HepG2 (cell line): ENCODE measurements around the gene HCAR1. TPM values are rescaled to one million over a fixed set of nuclear protein-coding genes. Genes with fewer than 3 reads are reported as not detected.

Experiments used
- ARID3A ChIP-seq: IDR thresholded peaks from 2 replicates; pipeline ENCODE4 v1.6.1; 2012; ENCODE audit warnings: low read depth, low read length, improper control_type of control experiment
- ATAD3A ChIP-seq: sonication (generic); formaldehyde crosslinking; IDR thresholded peaks from 2 replicates; pipeline ENCODE4 v1.4.0; 2020; ENCODE audit warnings: missing genetic modification reagents
- ELK4 ChIP-seq: sonication (generic); formaldehyde crosslinking; IDR thresholded peaks from 2 replicates; pipeline ENCODE4 v1.9.0; 2021; ENCODE audit warnings: missing genetic modification reagents, borderline replicate concordance
- ESRRA ChIP-seq: sonication (generic); formaldehyde crosslinking; IDR thresholded peaks from 2 replicates; pipeline ENCODE4 v1.5.1; 2020; ENCODE audit warnings: mild to moderate bottlenecking, low read depth, missing genetic modification reagents
- MEIS1 ChIP-seq: sonication (generic); formaldehyde crosslinking; IDR thresholded peaks from 2 replicates; pipeline ENCODE4 v1.9.0; 2021; ENCODE audit warnings: mild to moderate bottlenecking, missing genetic modification reagents, moderate library complexity, borderline replicate concordance
- RFX3 ChIP-seq: IDR thresholded peaks from 2 replicates; pipeline ENCODE4 v1.6.1; 2016; ENCODE audit warnings: missing biosample characterization, missing genetic modification reagents
- SP2 ChIP-seq: sonication (generic); formaldehyde crosslinking; IDR thresholded peaks from 2 replicates; pipeline ENCODE4 v1.5.1; 2020; ENCODE audit warnings: mild to moderate bottlenecking, missing genetic modification reagents
- SP5 ChIP-seq: IDR thresholded peaks from 2 replicates; pipeline ENCODE4 v1.6.1; 2016; ENCODE audit warnings: low read depth, borderline replicate concordance
- TEAD3 ChIP-seq: optimal IDR thresholded peaks from 2 replicates; pipeline ENCODE3; 2016; ENCODE audit warnings: borderline replicate concordance
- ZEB1 ChIP-seq: IDR thresholded peaks from 2 replicates; pipeline ENCODE4 v1.6.1; 2012; ENCODE audit warnings: mild to moderate bottlenecking, low read depth, inconsistent platforms; ENCODE audit not compliant: insufficient replicate concordance
- ZFP41 ChIP-seq: sonication (generic); formaldehyde crosslinking; IDR thresholded peaks from 2 replicates; pipeline ENCODE4 v1.4.0; 2020; ENCODE audit warnings: mild to moderate bottlenecking, missing genetic modification reagents, borderline replicate concordance
- ZNF17 ChIP-seq: sonication (generic); formaldehyde crosslinking; IDR thresholded peaks from 2 replicates; pipeline ENCODE4 v1.5.0; 2020; ENCODE audit warnings: mild to moderate bottlenecking, missing genetic modification reagents
- ZNF468 ChIP-seq: sonication (generic); formaldehyde crosslinking; IDR thresholded peaks from 2 replicates; pipeline ENCODE4 v1.8.0; 2022; ENCODE audit warnings: mild to moderate bottlenecking, moderate library complexity, missing genetic modification reagents
- ZNF609 ChIP-seq: sonication (generic); formaldehyde crosslinking; IDR thresholded peaks from 2 replicates; pipeline ENCODE4 v1.4.0; 2020; ENCODE audit warnings: mild to moderate bottlenecking, missing genetic modification reagents, borderline replicate concordance
- ZNF710 ChIP-seq: sonication (generic); formaldehyde crosslinking; IDR thresholded peaks from 2 replicates; pipeline ENCODE4 v1.5.0; 2020; ENCODE audit warnings: mild to moderate bottlenecking, missing genetic modification reagents, borderline replicate concordance
- ZNF788 ChIP-seq: sonication (generic); formaldehyde crosslinking; IDR thresholded peaks from 2 replicates; pipeline ENCODE4 v1.5.0; 2020; ENCODE audit warnings: mild to moderate bottlenecking, missing genetic modification reagents, borderline replicate concordance
- polyA plus RNA-seq, 8 experiments: library from polyadenylated mRNA; depleted of rRNA in 3 of 8; stranded (reverse) in 7 of 8; unstranded in 1 of 8; fragments of >200 nt; fragmentation: Illumina TruSeq in 4 of 8; extraction: Trizol in 4 of 8; gene quantifications; 2 replicates each; pipeline versions ENCODE4 v1.2.1 to v1.2.3, GENCODE V29; 2011 to 2016; ENCODE audit warnings: low read depth in 4 of 8, missing spikeins in 1 of 8, mixed read lengths in 1 of 8; ENCODE audit not compliant: insufficient read depth in 1 of 8
- total RNA-seq, 5 experiments: library from RNA; depleted of rRNA; stranded (reverse); fragments of >200 nt; fragmentation: Illumina TruSeq; extraction: Trizol; gene quantifications; 2 replicates each; pipeline ENCODE4 v1.2.3, GENCODE V29; 2016; ENCODE audit warnings: low read depth in 1 of 5

HCAR1 gene
- total and polyA plus RNA-seq, 2 of the 13 experiments (the other 11 are each of a cell fraction or from before 2014, with no cell fraction given) = 0.53 to 4.4 TPM

- no peak for TF ChIP-seq ZNF710 (CRISPR knock-in tag)
- TF ChIP-seq ARID3A = no peak; the same call in 1 of the 2 replicates
- no peak; the same call in 1 of the 2 replicates for TF ChIP-seq ZNF609
- TF ChIP-seq TEAD3 (CRISPR knock-in tag) = peak; percentile 80
- no peak for TF ChIP-seq ZNF17
- TF ChIP-seq RFX3 (CRISPR knock-in tag) = no peak
- TF ChIP-seq ZEB1 = peak; percentile 90
- TF ChIP-seq ZNF788 (CRISPR knock-in tag) = peak; percentile 91; the same call in 1 of the 2 replicates
- TF ChIP-seq ZFP41 (CRISPR knock-in tag) = no peak; the same call in 1 of the 2 replicates
- TF ChIP-seq ESRRA (CRISPR knock-in tag) = peak; percentile 64; the same call in 1 of the 2 replicates
- 0 out of 2 replicates have a peak, but pooled peaks have one; percentile 25 for TF ChIP-seq SP2 (CRISPR knock-in tag)
- TF ChIP-seq SP5 (CRISPR knock-in tag) = peak; percentile 95
- peak; percentile 59; the same call in 1 of the 2 replicates for TF ChIP-seq MEIS1
- TF ChIP-seq ELK4 = peak; percentile 89
- TF ChIP-seq ZNF468 (CRISPR knock-in tag) = no peak
- no peak for TF ChIP-seq ATAD3A (CRISPR knock-in tag)
Measured at GRCh38 chr12:122752464-122753318, 22.0 kb upstream of the HCAR1 start, which contains the start of gene DENR (continued).
